Peyer's patch (tissue), 4 donors: Measurements from ENCODE around the gene C13orf46.

Experiments
- POLR2A ChIP-seq, 2 donors: fragments of 450-650 bp; IDR thresholded peaks; one replicate each; pipeline ENCODE4 v1.5.1; 2017; ENCODE audit warnings: antibody characterized with exemption in 2 of 2, mild to moderate bottlenecking in 2 of 2, moderate library complexity in 2 of 2
- TF ChIP-seq, protein P1 (sequence below), 6 experiments: fragments of 450-650 bp in 4 of 6; fragments of 200-600 bp in 2 of 6; sonication (generic) in 1 of 6; IDR thresholded peaks; one replicate each; pipeline ENCODE4 v1.5.1; 2017 to 2019; ENCODE audit warnings: antibody characterized with exemption in 6 of 6, mild to moderate bottlenecking in 3 of 6, moderate library complexity in 1 of 6

DNA sequence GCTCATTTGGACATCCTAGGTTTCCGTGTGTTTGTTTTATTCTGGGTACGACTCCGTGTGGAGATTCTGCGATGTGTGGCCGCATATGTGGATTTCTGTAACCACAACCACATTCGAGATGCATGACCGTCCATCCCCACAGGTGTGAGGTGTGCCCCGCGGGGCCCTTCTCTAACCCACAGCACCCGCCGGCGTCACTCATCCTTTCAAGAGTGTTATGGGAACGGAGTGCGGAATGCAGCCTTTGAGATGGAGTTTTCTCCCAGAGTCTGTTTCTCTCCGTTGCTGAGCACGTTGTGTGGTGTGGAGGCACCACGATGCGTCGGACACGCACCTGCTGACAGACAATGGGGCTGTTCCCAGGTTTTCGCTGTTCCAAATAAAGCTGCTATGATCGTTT lies 40.0 kb downstream of the C13orf46 start:
- no peak for TF ChIP-seq POLR2A (IDR thresholded peaks at IDR 0.05)
- TF ChIP-seq, protein P1, sequence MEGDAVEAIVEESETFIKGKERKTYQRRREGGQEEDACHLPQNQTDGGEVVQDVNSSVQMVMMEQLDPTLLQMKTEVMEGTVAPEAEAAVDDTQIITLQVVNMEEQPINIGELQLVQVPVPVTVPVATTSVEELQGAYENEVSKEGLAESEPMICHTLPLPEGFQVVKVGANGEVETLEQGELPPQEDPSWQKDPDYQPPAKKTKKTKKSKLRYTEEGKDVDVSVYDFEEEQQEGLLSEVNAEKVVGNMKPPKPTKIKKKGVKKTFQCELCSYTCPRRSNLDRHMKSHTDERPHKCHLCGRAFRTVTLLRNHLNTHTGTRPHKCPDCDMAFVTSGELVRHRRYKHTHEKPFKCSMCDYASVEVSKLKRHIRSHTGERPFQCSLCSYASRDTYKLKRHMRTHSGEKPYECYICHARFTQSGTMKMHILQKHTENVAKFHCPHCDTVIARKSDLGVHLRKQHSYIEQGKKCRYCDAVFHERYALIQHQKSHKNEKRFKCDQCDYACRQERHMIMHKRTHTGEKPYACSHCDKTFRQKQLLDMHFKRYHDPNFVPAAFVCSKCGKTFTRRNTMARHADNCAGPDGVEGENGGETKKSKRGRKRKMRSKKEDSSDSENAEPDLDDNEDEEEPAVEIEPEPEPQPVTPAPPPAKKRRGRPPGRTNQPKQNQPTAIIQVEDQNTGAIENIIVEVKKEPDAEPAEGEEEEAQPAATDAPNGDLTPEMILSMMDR (IDR thresholded peaks at IDR 0.05): no peak
